Measurements from ENCODE around the gene PSMB10. TPM values are rescaled to one million over a fixed set of nuclear protein-coding genes. Genes with fewer than 3 reads are reported as not detected.

PSMB10 gene
- total RNA-seq, 1 donor from 2014 or later = 1.2 TPM

- H2AFZ ChIP-seq (replicated peaks) = no peak overlapping the region
These were observed 44.3 kb downstream of the PSMB10 start for GRCh38 chr16:67892375-67892774.

DNA sequence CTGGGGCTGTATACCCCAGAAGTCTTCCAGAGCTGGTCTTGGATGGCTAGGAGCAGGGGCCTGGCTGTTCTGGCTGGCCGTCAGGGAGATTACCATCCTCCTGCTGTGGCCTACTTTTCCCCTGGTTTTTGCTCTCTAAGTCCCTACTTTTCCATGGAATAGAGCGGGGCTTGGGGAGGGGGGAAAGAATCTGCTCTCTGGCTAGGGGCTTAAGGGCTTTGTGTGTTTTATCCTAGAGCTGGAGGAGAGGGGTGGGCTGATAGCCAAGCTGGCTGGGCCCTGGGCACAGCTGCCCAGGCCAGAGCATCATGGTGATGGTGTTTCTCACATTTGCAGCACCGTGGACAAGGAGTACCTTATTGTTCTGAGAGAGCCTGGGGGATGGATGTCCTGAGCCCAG, 48.3 kb downstream of the PSMB10 start:
- no peaks in the 10 kb centered on the region for H3K9me3 ChIP-seq (ENCODE audit: low read depth)
- TF ChIP-seq, protein P1, sequence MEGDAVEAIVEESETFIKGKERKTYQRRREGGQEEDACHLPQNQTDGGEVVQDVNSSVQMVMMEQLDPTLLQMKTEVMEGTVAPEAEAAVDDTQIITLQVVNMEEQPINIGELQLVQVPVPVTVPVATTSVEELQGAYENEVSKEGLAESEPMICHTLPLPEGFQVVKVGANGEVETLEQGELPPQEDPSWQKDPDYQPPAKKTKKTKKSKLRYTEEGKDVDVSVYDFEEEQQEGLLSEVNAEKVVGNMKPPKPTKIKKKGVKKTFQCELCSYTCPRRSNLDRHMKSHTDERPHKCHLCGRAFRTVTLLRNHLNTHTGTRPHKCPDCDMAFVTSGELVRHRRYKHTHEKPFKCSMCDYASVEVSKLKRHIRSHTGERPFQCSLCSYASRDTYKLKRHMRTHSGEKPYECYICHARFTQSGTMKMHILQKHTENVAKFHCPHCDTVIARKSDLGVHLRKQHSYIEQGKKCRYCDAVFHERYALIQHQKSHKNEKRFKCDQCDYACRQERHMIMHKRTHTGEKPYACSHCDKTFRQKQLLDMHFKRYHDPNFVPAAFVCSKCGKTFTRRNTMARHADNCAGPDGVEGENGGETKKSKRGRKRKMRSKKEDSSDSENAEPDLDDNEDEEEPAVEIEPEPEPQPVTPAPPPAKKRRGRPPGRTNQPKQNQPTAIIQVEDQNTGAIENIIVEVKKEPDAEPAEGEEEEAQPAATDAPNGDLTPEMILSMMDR (IDR thresholded peaks at IDR 0.05) = no peak
- H3K4me1 Mint-ChIP-seq = peaks cover 10% of the 10 kb centered on the region
- no peak overlapping the region for H3K27ac Mint-ChIP-seq
- H3K4me3 Mint-ChIP-seq = no peak overlapping the region
- H2AFZ ChIP-seq (replicated peaks) = no peak overlapping the region
- no peaks in the 10 kb centered on the region for H3K27me3 Mint-ChIP-seq (ENCODE audit: insufficient read depth, low read depth)
- H3K9me3 Mint-ChIP-seq = no peaks in the 10 kb centered on the region
- peaks cover 2% of the 10 kb centered on the region for H3K79me2 ChIP-seq (ENCODE audit: low read depth)
- no peaks in the 10 kb centered on the region for H3K36me3 ChIP-seq
- H3K9ac ChIP-seq = no peak overlapping the region
- no peaks in the 10 kb centered on the region for H3K27me3 ChIP-seq
- H3F3A ChIP-seq (ENCODE audit: low read depth) = peaks cover 34% of the 10 kb centered on the region
- H3K27ac ChIP-seq = peak overlapping the region; percentile 30
- H4K20me1 ChIP-seq (ENCODE audit: low read depth) = peaks cover 21% of the 10 kb centered on the region
- peak; percentile 76 for DNase-seq (ENCODE audit: low spot score)
- H3K4me3 ChIP-seq = no peak overlapping the region
- peaks cover 3% of the 10 kb centered on the region for H3K36me3 Mint-ChIP-seq
- peaks cover 24% of the 10 kb centered on the region for H3K4me1 ChIP-seq
- H3K4me2 ChIP-seq = peak overlapping the region; percentile 28

More at GRCh38 chr16:67892375-67892774, 44.3 kb downstream of the PSMB10 start:
- H3K27me3 Mint-ChIP-seq (ENCODE audit: insufficient read depth, low read depth) = no peaks in the 10 kb centered on the region
- H3K36me3 Mint-ChIP-seq = peaks cover 3% of the 10 kb centered on the region
- H3K9me3 Mint-ChIP-seq = no peaks in the 10 kb centered on the region
- H3K27ac ChIP-seq = no peak overlapping the region
- no peaks in the 10 kb centered on the region for H3K36me3 ChIP-seq
- H3K4me3 Mint-ChIP-seq = peak overlapping the region; percentile 87
- H3K9me3 ChIP-seq (ENCODE audit: low read depth) = no peaks in the 10 kb centered on the region
- H3K4me1 ChIP-seq = peaks cover 21% of the 10 kb centered on the region
- peaks cover 20% of the 10 kb centered on the region for H4K20me1 ChIP-seq (ENCODE audit: low read depth)
- H3K79me2 ChIP-seq (ENCODE audit: low read depth) = peaks cover 42% of the 10 kb centered on the region
- no peak overlapping the region for H3K9ac ChIP-seq
- TF ChIP-seq, protein P1 (IDR thresholded peaks at IDR 0.05) = no peak
- TF ChIP-seq EZH2 (IDR thresholded peaks at IDR 0.05) (no peak), EZH2phosphoT487 (IDR thresholded peaks at IDR 0.05) (no peak)
- H3K4me2 ChIP-seq = peak overlapping the region; percentile 75
- H3K27me3 ChIP-seq = no peaks in the 10 kb centered on the region
- no peak for DNase-seq (ENCODE audit: low spot score)
- peaks cover 19% of the 10 kb centered on the region for H3K4me1 Mint-ChIP-seq
- peaks cover 20% of the 10 kb centered on the region for H3F3A ChIP-seq (ENCODE audit: low read depth)
- H3K4me3 ChIP-seq = peak overlapping the region; percentile 99
- peak overlapping the region; percentile 58 for H3K27ac Mint-ChIP-seq

DNA sequence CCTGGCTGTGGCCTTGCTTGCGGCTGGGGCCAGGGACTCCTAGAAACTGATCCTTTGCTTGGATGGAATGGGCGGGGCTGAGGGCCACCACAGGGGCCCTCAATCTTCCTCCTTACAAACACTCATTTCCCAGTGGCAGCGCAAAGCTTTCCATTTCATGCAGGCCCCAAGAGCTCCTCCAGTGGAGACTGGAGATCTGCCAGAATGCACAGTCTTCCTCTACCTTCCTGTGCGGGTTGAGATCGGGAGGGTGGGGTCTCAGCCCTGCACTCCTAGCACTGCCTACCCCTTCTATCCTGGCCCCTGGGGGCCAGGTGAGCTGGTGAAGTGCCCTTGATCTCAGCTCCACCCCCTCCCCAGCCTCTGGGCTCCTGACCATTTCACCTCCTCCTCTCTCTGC, 50.3 kb downstream of the PSMB10 start:
- no peak for TF ChIP-seq EZH2phosphoT487 (IDR thresholded peaks at IDR 0.05)
- no peak for TF ChIP-seq EZH2 (IDR thresholded peaks at IDR 0.05)
- TF ChIP-seq, protein P1 (IDR thresholded peaks at IDR 0.05) = no peak
- Mint-ChIP-seq H3K36me3 (peaks cover 8% of the 10 kb centered on the region), H3K9me3 (no peaks in the 10 kb centered on the region), H3K27me3 (ENCODE audit: insufficient read depth, low read depth) (no peaks in the 10 kb centered on the region), H3K4me3 (peak overlapping the region; percentile 50), H3K4me1 (peaks cover 4% of the 10 kb centered on the region), H3K27ac (no peak overlapping the region)
- Histone ChIP-seq H3F3A (ENCODE audit: low read depth) (peaks cover 33% of the 10 kb centered on the region), H3K4me1 (peaks cover 24% of the 10 kb centered on the region), H3K36me3 (no peaks in the 10 kb centered on the region), H3K4me2 (no peak overlapping the region), H3K27me3 (no peaks in the 10 kb centered on the region), H3K27ac (no peak overlapping the region), H4K20me1 (ENCODE audit: low read depth) (peaks cover 26% of the 10 kb centered on the region), H3K79me2 (ENCODE audit: low read depth) (no peaks in the 10 kb centered on the region), H3K9ac (no peak overlapping the region), H2AFZ (replicated peaks) (no peak overlapping the region), H3K4me3 (no peak overlapping the region), H3K9me3 (ENCODE audit: low read depth) (no peaks in the 10 kb centered on the region)
- DNase-seq (ENCODE audit: low spot score) = no peak
